K562 (cell line): ENCODE data around the gene SANBR. TPM values are rescaled to one million over a fixed set of nuclear protein-coding genes. Genes with fewer than 3 reads are reported as not detected.

Experiments used
- CBX3 ChIP-seq, 2 experiments: IDR thresholded peaks; 1 replicate in 1 of 2; 2 replicates in 1 of 2; pipeline ENCODE4 v1.6.1; 2012; ENCODE audit warnings: inconsistent platforms in 2 of 2, low read length in 2 of 2, borderline replicate concordance in 1 of 2, control low read depth in 1 of 2
- DPF2 ChIP-seq: fragments of 450-650 bp; IDR thresholded peaks from 2 replicates; pipeline ENCODE4 v1.6.1; 2016
- FOS ChIP-seq: IDR thresholded peaks from 3 replicates; pipeline ENCODE4 v1.6.1; 2011; ENCODE audit not compliant: insufficient read length; ENCODE audit errors: extremely low read depth
- HDAC6 ChIP-seq: IDR thresholded peaks from 2 replicates; pipeline ENCODE4 v1.6.1; 2012; ENCODE audit warnings: low read depth, mild to moderate bottlenecking, control low read depth, inconsistent platforms, low read length, moderate library complexity
- HLTF ChIP-seq: fragments of 450-650 bp; IDR thresholded peaks from 2 replicates; pipeline ENCODE4 v1.6.1; 2016
- ILK ChIP-seq: fragments of 450-650 bp; IDR thresholded peaks from 2 replicates; pipeline ENCODE4 v1.6.1; 2016; ENCODE audit warnings: missing genetic modification characterization, low read depth, mild to moderate bottlenecking, missing compliant biosample characterization, moderate library complexity, borderline replicate concordance
- NCOA1 ChIP-seq: fragments of 450-650 bp; IDR thresholded peaks from 2 replicates; pipeline ENCODE4 v1.6.1; 2016; ENCODE audit warnings: low read depth
- RBM17 ChIP-seq: fragments of 200-400 bp; formaldehyde crosslinking; IDR thresholded peaks from 2 replicates; pipeline ENCODE4 v1.6.1; 2017; ENCODE audit warnings: low read depth, mild to moderate bottlenecking, low read length, borderline replicate concordance
- SLC30A9 ChIP-seq: fragments of 250-450 bp; sonication (Bioruptor Pico); IDR thresholded peaks from 2 replicates; pipeline ENCODE4 v1.8.0; 2022; ENCODE audit warnings: mild to moderate bottlenecking, moderate library complexity
- ZBTB7A ChIP-seq: IDR thresholded peaks from 2 replicates; pipeline ENCODE4 v1.6.1; 2011; ENCODE audit warnings: low read depth, mild to moderate bottlenecking, low read length, moderate library complexity, borderline replicate concordance; ENCODE audit not compliant: control insufficient read depth
- ZC3H4 ChIP-seq: sonication (generic); formaldehyde crosslinking; IDR thresholded peaks from 2 replicates; pipeline ENCODE4 v1.9.0; 2021; ENCODE audit warnings: missing genetic modification reagents, borderline replicate concordance
- ZNF133 ChIP-seq: fragments of 250-450 bp; sonication (Bioruptor Pico); IDR thresholded peaks from 2 replicates; pipeline ENCODE4 v1.4.0; 2020; ENCODE audit warnings: mild to moderate bottlenecking
- ZNF184 ChIP-seq: sonication (generic); formaldehyde crosslinking; IDR thresholded peaks from 2 replicates; pipeline ENCODE4 v1.5.0; 2020; ENCODE audit warnings: missing genetic modification reagents
- ZNF274 ChIP-seq: IDR thresholded peaks from 2 replicates; pipeline ENCODE4 v1.6.1; 2011; ENCODE audit warnings: low read depth, mild to moderate bottlenecking, low read length, moderate library complexity, borderline replicate concordance
- polyA plus RNA-seq, 8 experiments: library from polyadenylated mRNA; depleted of rRNA in 4 of 8; stranded (reverse) in 5 of 8; unstranded in 3 of 8; fragments of >200 nt; fragmentation: Nextera tagmentation in 2 of 8; fragmentation: Illumina TruSeq in 1 of 8; extraction: Ambion mirVana in 2 of 8; extraction: Trizol in 1 of 8; gene quantifications; 2 replicates each; pipeline versions ENCODE4 v1.2.1 to v1.2.3, GENCODE V29; 2011 to 2014; ENCODE audit warnings: inconsistent platforms in 1 of 8, missing spikeins in 1 of 8
- total RNA-seq, 7 experiments: library from RNA; depleted of rRNA in 6 of 7; stranded (reverse); fragments of >200 nt in 6 of 7; fragmentation: Illumina TruSeq in 2 of 7; extraction: Trizol in 2 of 7; gene quantifications; 2 replicates each; pipeline versions ENCODE4 v1.2.1 to v1.2.3, GENCODE V29; 2011 to 2021; ENCODE audit warnings: low replicate concordance in 1 of 7
- TF ChIP-seq, protein P1 (sequence below): fragments of 250-450 bp; sonication (Bioruptor Pico); IDR thresholded peaks from 2 replicates; pipeline ENCODE4 v1.9.0; 2021; ENCODE audit warnings: mild to moderate bottlenecking, inconsistent platforms
- TF ChIP-seq, protein P2 (sequence below): conservative IDR thresholded peaks from 2 replicates; pipeline ENCODE4 v1.6.1; 2011; ENCODE audit warnings: low read depth, mild to moderate bottlenecking, low read length; ENCODE audit not compliant: control insufficient read depth
- TF ChIP-seq, protein P3 (sequence below): fragments of 450-650 bp; IDR thresholded peaks from 2 replicates; pipeline ENCODE4 v1.6.1; 2018; ENCODE audit warnings: mild to moderate bottlenecking, low read depth; ENCODE audit not compliant: partially characterized antibody
- TF ChIP-seq, protein P4 (sequence below): fragments of 250-450 bp; sonication (Bioruptor Pico); IDR thresholded peaks from 2 replicates; pipeline ENCODE4 v1.8.0; 2022; ENCODE audit warnings: moderate library complexity, mild to moderate bottlenecking, inconsistent platforms

The SANBR gene
- total and polyA plus RNA-seq, 9 of the 15 experiments (the other 6 are each of a cell fraction or from before 2014, with no cell fraction given), result 1.5 to 7.7 (median 6.2) TPM

DNA sequence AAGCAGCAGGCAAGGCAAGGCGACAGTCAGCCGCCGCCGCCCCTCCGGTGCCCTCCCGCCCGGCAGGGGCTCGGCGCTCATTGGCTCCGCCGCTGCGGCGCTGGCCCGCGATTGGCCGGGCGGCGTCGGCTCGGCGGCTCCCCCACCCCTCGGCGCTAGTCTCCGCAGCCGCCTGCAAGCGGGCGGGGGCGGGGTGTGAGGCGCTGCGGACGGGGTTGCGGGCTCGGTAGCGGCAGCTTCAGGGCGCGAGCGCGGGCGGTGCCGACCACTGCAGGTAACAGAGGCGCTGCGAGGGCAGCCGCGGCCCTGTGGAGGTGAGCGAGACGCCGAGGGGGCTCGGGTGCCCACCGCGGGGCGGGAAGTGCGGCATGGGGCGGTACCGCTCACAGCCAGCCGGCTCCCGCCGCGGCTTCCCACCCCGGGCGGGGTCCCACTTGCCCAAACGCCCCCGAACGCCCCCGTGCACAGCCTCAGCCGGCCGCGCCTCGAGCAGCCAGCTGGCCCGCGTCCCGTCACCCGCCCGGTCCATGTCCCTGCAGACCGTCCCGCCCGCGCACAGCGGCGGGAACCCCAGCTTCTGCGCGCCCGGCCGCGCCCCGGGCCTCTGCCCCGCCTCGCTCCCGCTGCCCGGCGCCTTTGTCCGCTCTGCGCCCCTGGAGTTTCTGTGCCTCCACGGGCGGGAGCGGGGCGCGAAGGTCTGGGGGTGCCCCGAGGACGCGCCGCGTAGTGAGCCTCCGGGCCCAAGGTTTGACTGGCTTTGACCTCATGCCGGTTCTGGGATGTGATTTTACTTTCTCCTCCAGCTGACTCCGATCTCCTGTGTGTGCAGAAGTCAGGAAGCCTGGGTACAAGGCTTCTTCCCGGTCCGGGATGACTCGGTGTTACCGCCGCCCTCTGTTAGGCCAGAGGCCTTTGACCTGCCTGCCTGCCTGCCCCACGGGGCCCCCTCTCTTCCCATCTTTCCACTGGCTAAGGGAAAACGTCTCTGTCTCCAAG lies at the start of gene SANBR (continued):
- TF ChIP-seq, protein P1, sequence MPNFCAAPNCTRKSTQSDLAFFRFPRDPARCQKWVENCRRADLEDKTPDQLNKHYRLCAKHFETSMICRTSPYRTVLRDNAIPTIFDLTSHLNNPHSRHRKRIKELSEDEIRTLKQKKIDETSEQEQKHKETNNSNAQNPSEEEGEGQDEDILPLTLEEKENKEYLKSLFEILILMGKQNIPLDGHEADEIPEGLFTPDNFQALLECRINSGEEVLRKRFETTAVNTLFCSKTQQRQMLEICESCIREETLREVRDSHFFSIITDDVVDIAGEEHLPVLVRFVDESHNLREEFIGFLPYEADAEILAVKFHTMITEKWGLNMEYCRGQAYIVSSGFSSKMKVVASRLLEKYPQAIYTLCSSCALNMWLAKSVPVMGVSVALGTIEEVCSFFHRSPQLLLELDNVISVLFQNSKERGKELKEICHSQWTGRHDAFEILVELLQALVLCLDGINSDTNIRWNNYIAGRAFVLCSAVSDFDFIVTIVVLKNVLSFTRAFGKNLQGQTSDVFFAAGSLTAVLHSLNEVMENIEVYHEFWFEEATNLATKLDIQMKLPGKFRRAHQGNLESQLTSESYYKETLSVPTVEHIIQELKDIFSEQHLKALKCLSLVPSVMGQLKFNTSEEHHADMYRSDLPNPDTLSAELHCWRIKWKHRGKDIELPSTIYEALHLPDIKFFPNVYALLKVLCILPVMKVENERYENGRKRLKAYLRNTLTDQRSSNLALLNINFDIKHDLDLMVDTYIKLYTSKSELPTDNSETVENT (CRISPR knock-in tag), result no peak
- TF ChIP-seq ZNF274 (no peak), HDAC6 (no peak), RBM17 (no peak), NCOA1 (no peak), ZNF184 (CRISPR knock-in tag) (no peak), SLC30A9 (no peak), HLTF (no peak), ZBTB7A (peak; percentile 81; the same call in 1 of the 2 replicates), FOS (peak; percentile 88), DPF2 (no peak), CBX3 (IDR thresholded peaks at IDR 0.05; ENCODE audit: borderline replicate concordance in 1 of 2, low read length in 2 of 2) (no peak; a peak in 1 of 3 replicates), ILK (no peak), ZC3H4 (CRISPR knock-in tag) (peak; percentile 62; the same call in 1 of the 2 replicates), ZNF133 (no peak)
- TF ChIP-seq, protein P2, sequence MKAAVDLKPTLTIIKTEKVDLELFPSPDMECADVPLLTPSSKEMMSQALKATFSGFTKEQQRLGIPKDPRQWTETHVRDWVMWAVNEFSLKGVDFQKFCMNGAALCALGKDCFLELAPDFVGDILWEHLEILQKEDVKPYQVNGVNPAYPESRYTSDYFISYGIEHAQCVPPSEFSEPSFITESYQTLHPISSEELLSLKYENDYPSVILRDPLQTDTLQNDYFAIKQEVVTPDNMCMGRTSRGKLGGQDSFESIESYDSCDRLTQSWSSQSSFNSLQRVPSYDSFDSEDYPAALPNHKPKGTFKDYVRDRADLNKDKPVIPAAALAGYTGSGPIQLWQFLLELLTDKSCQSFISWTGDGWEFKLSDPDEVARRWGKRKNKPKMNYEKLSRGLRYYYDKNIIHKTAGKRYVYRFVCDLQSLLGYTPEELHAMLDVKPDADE, result 0 out of 2 replicates have a peak, but pooled peaks have one; percentile 2
- TF ChIP-seq, protein P3, sequence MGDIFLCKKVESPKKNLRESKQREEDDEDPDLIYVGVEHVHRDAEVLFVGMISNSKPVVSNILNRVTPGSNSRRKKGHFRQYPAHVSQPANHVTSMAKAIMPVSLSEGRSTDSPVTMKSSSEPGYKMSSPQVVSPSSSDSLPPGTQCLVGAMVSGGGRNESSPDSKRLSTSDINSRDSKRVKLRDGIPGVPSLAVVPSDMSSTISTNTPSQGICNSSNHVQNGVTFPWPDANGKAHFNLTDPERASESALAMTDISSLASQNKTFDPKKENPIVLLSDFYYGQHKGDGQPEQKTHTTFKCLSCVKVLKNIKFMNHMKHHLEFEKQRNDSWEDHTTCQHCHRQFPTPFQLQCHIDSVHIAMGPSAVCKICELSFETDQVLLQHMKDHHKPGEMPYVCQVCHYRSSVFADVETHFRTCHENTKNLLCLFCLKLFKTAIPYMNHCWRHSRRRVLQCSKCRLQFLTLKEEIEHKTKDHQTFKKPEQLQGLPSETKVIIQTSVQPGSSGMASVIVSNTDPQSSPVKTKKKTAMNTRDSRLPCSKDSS, result no peak
- TF ChIP-seq, protein P4, sequence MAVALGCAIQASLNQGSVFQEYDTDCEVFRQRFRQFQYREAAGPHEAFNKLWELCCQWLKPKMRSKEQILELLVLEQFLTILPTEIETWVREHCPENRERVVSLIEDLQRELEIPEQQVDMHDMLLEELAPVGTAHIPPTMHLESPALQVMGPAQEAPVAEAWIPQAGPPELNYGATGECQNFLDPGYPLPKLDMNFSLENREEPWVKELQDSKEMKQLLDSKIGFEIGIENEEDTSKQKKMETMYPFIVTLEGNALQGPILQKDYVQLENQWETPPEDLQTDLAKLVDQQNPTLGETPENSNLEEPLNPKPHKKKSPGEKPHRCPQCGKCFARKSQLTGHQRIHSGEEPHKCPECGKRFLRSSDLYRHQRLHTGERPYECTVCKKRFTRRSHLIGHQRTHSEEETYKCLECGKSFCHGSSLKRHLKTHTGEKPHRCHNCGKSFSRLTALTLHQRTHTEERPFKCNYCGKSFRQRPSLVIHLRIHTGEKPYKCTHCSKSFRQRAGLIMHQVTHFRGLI, result no peak
